HG03135 (cell line): ENCODE measurements around the gene HMCN2.
"Not testable (repeated sequence)": the region's sequence is repeated elsewhere in the genome, so short reads cannot be mapped to it uniquely, and the experiment has no call there.

Source experiments
- ATAC-seq: cut with Tn5 transposase; IDR thresholded peaks from one replicate; pipeline ENCODE4 v1.9.1; 2021; ENCODE audit warnings: mild to moderate bottlenecking, moderate library complexity; ENCODE audit not compliant: unreplicated experiment

HMCN2 gene

GRCh38 chr9:130382636-130383349 is 117.2 kb downstream of the HMCN2 start:
- no peak for ATAC-seq

- no peak for ATAC-seq
Measured at GRCh38 chr9:130383350-130383715, 117.8 kb downstream of the HMCN2 start.

GRCh38 chr9:130383979-130384676 is 118.6 kb downstream of the HMCN2 start:
- ATAC-seq = no peak

DNA sequence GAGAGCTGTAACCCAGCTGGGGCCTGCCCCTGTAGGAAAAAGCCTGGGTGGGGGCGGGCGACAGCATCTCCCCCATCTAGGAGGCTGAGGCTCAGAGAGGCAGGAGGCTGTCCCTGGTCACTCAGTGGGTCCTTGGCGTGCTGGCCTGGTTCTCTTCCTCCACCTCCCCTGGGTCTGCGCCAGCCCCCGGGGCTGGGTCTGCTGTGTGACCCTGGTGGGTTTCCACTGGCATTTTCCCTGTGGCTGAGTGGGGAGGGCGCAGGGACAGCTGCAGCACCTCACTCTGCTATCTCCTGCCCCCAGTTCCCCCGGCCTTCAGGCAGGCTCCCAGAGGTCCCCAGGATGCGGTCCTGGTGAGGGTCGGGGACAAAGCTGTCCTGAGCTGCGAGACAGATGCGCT is 119.7 kb downstream of the HMCN2 start:
- no peak for ATAC-seq

GRCh38 chr9:130387398-130387797 is 121.8 kb downstream of the HMCN2 start:
- ATAC-seq = no peak

- no peak for ATAC-seq
Measured at GRCh38 chr9:130387905-130388304, 122.3 kb downstream of the HMCN2 start.

DNA sequence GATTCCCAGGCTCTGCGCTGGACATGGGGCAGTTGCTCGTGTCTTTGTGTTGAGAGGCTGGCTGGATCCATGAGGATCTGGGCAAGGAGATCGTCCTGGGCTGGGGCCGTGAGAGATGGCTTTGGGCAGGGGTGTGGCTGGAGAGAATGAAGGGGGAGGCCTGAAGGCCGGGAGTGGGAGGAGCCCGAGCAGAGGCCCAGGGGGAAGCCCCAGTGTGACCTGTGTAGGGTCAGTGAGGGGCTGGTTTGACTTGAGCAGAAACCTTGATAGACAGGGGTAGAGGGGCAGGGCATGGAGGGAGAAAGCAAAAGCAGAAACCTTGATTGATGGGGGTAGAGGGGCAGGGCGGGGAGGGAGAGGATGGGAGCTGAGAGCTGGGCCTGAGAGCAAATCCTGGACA is 124.8 kb downstream of the HMCN2 start:
- no peak for ATAC-seq

DNA sequence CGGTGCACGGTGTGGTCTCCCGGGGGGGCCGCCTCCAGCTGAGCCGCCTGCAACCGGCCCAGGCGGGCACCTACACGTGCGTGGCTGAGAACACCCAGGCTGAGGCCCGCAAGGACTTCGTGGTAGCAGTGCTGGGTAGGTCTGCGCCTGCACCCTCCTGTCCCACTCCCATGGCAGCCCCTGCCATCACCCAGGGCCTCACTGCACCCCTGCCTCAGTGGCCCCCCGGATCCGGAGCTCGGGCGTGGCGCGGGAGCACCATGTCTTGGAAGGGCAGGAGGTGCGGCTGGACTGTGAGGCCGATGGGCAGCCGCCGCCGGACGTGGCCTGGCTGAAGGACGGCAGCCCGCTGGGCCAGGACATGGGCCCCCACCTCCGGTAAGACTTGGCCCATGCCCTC is 125.4 kb downstream of the HMCN2 start:
- ATAC-seq = no peak

DNA sequence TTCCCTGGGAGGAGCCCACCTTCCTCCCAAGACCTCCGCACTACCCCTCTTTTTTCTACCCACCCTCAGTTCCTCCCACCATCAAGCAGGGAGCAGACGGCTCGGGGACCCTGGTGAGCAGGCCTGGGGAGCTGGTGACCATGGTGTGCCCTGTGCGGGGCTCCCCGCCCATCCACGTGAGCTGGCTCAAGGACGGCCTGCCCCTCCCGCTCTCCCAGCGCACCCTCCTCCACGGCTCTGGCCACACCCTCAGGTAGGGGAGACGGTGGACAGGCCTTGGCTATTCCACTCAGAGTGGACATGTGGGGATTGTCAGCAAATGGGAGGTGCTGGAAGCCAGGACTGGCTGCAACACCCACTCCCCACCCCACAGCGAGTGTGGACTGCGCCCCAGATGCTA is 126.3 kb downstream of the HMCN2 start:
- no peak for ATAC-seq

DNA sequence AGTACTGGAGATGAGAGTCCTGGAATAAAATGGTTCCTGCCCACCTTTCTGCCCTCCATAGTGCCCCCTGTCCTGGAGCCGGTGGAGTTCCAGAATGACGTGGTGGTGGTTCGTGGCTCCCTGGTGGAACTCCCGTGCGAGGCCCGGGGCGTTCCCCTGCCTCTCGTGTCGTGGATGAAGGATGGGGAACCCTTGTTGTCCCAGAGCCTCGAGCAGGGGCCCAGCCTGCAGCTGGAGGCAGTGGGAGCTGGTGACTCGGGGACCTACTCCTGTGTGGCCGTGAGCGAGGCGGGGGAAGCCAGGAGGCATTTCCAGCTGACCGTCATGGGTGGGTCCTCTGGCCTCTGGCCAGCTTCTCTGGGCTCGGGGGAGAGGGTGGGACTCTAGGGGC is 128.1 kb downstream of the HMCN2 start:
- ATAC-seq = no peak

DNA sequence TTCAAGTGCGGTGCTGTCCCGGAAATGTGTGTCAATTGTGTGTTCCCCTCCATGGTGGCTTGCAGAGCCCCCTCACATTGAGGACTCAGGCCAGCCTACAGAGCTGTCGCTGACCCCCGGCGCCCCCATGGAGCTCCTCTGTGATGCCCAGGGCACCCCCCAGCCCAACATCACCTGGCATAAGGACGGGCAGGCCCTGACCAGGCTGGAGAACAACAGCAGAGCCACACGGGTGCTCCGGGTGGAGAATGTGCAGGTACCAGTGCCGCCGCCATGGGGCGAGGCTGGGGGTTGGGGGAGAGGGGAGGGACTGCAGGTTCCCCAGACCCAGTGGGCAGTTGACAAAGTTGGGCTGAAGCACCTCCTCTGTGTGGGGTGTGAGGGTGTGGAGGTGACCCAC is 128.8 kb downstream of the HMCN2 start:
- no peak for ATAC-seq

- ATAC-seq = no peak
Measured at GRCh38 chr9:130394814-130395470, 129.4 kb downstream of the HMCN2 start.

DNA sequence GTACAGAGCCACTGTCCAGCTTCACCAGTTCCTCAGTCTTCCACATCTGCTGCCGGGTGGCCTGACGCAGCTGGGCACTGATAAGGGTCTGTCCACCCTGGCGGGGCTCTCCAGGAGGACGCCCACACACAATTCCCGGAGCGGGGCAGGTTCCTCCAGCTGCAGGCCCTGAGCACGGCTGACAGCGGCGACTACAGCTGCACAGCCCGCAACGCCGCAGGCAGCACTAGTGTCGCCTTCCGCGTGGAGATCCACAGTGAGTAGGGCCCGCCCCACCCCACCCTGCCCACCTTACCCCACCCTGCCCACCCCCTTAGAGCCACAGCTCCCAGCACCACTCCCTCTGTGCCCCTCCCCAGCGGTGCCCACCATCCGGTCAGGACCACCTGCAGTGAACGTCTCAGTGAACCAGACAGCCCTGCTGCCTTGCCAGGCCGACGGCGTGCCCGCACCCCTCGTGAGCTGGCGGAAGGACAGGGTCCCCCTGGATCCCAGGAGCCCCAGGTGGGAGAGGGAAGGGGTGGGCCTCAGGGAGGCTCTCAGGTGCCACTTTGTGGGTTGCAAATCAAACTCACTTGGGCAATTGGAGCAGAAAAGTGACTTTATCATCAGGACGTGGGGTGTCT is 130.4 kb downstream of the HMCN2 start:
- no peak for ATAC-seq

GRCh38 chr9:130396581-130396980 is 131.0 kb downstream of the HMCN2 start:
- no peak for ATAC-seq

GRCh38 chr9:130398487-130399240 is 133.1 kb downstream of the HMCN2 start:
- ATAC-seq = no peak

DNA sequence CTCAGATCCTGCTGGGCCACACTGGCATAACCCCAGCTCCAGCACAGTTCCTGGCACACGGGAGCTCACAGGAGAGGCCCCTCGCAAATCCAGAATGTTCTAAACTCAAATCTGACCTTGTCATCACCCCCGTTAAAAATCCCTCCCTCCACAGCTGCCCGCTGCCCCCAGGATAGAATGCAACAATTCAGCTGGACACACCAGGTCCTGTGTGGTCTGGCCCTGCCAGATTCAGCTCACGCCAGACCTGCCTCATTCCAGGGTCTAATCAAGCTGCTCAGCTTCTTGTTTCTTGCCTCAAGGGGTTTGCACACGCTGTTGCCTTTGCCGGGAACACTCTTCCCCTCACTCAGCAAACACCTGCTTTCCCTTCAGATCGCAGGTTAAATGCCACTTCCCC is 134.2 kb downstream of the HMCN2 start:
- ATAC-seq = no peak

DNA sequence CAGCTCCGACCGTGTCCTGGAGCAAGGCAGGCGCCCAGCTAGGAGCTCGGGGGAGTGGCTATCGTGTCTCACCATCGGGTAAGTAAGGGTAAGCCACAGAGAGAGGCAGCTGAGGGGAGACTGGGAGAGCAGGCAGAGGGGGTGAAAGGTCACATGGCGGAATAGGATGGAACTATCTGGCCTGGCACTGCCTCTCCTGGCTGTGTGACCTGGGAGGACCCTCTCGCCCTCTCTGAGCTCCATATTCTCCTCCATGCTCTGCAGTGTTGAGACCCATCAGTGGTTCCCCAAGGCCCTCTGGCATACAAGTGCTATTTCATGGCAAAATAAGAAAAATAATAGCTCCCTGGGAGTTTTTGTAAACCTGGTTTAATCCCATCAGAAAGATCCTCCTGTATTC is 135.3 kb downstream of the HMCN2 start:
- no peak for ATAC-seq

DNA sequence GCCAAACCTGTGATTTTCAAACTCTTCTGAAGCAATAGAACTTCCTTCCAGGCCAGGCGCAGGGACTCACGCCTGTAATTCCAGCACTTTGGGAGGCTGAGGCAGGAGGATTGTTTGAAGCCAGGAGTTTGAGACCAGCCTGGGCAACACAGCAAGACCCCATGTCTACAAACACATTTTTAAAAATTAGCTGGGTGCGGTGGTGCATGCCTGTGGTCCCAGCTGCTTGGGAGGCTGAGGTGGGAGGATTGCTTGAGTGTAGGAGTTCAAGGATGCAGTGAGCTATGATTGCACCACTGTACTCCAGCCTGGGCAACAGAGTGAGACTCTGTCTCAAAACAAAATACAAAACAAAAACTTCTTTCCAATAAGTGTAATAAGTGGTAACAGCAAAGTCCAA is 136.2 kb downstream of the HMCN2 start:
- not testable (repeated sequence) for ATAC-seq

DNA sequence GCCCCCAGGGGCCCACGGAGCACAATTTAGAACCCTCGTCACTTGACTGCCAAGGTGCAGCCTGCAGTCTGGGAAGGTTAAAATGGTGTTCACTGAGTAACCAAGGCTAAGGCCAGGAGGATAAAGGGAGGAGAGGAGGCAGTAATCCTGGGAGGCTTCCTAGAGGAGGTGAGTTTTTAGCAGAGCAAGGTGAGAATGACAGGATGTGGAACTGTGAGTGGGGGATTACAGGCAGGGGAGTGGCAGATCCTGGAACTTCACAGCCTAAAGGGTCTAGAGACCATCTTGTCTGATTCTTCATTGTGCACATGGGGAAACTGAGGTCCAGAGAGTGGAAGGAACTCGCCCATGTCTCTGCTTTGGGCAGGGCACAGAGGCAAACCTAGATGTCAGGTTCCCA is 136.7 kb downstream of the HMCN2 start:
- ATAC-seq = no peak

GRCh38 chr9:130402645-130403440 is 137.3 kb downstream of the HMCN2 start:
- no peak for ATAC-seq
